OCI-LY7 (cell line): ENCODE data around the gene ALDH16A1. TPM values are rescaled to one million over a fixed set of nuclear protein-coding genes. Genes with fewer than 3 reads are reported as not detected.
"Not testable (repeated sequence)": the region's sequence is repeated elsewhere in the genome, so short reads cannot be mapped to it uniquely, and the experiment has no call there.

Experiments used
- BruUV-seq: library from RNA; stranded (reverse); fragments of 400-500 nt; replicated peaks from 2 replicates; lab custom pipeline; 2021; lab: Mats Ljungman, UMichigan
- CTCF ChIA-PET: fragments of 300-600 bp; sonication (Branson Sonifier 250); formaldehyde crosslinking; loops from one replicate; lab custom pipeline; 2022; ENCODE audit warnings: antibody characterized with exemption; ENCODE audit not compliant: unreplicated experiment; lab: Charles Lee
- POLR2A ChIA-PET: fragments of 300-600 bp; sonication (Branson Sonifier 250); formaldehyde crosslinking; loops from one replicate; lab custom pipeline; 2022; ENCODE audit warnings: antibody characterized with exemption; lab: Charles Lee
- DNase-seq: peaks from one replicate; pipeline ENCODE4 v3.0.0-alpha.2; 2015; ENCODE audit warnings: low spot score
- H2AFZ ChIP-seq: fragments of 200-600 bp; sonication (generic), shearing (Covaris generic); 2 replicates; pipeline ENCODE4 v1.6.1; 2014; ENCODE audit warnings: mild to moderate bottlenecking, antibody characterized with exemption, low read length, moderate library complexity
- H3K27ac ChIP-seq: fragments of 200-600 bp; sonication (generic); 2 replicates; pipeline ENCODE4 v1.5.1; 2014; ENCODE audit warnings: mixed run types, low read depth, mild to moderate bottlenecking, moderate library complexity, low read length, inconsistent platforms; ENCODE audit not compliant: poor library complexity, severe bottlenecking
- H3K36me3 ChIP-seq: fragments of 200-600 bp; sonication (generic); 2 replicates; pipeline ENCODE4 v1.6.1; 2014; ENCODE audit warnings: mild to moderate bottlenecking, antibody characterized with exemption, low read length, moderate library complexity, mixed read lengths; ENCODE audit not compliant: insufficient read depth
- H3K4me1 ChIP-seq: fragments of 200-600 bp; sonication (generic); 2 replicates; pipeline ENCODE4 v1.5.1; 2014; ENCODE audit warnings: mild to moderate bottlenecking, low read length; ENCODE audit not compliant: insufficient read depth, poor library complexity, severe bottlenecking
- H3K4me2 ChIP-seq: fragments of 200-600 bp; sonication (generic); 2 replicates; pipeline ENCODE4 v1.6.1; 2014; ENCODE audit warnings: mild to moderate bottlenecking, low read length
- H3K4me3 ChIP-seq: fragments of 200-600 bp; sonication (generic); 2 replicates; pipeline ENCODE4 v1.5.1; 2014; ENCODE audit warnings: mild to moderate bottlenecking, low read depth, low read length; ENCODE audit not compliant: poor library complexity, severe bottlenecking
- H3K79me2 ChIP-seq: fragments of 200-600 bp; sonication (generic); 2 replicates; pipeline ENCODE4 v1.6.1; 2016; ENCODE audit warnings: low read depth, mild to moderate bottlenecking, low read length, moderate library complexity, mixed read lengths; ENCODE audit not compliant: insufficient read depth
- H3K9me2 ChIP-seq: fragments of 200-600 bp; sonication (generic); 2 replicates; pipeline ENCODE4 v1.6.1; 2016; ENCODE audit warnings: mild to moderate bottlenecking, low read length, mixed read lengths; ENCODE audit not compliant: insufficient read depth
- H3K9me3 ChIP-seq: fragments of 200-600 bp; sonication (generic); 2 replicates; pipeline ENCODE4 v1.6.1; 2014; ENCODE audit warnings: mild to moderate bottlenecking, mixed run types, low read length, mixed read lengths
- H4K20me1 ChIP-seq: fragments of 200-600 bp; sonication (generic); 2 replicates; pipeline ENCODE4 v1.6.1; 2014; ENCODE audit warnings: mild to moderate bottlenecking, antibody characterized with exemption, low read length, moderate library complexity, mixed read lengths; ENCODE audit not compliant: insufficient read depth
- EZH2phosphoT487 ChIP-seq: fragments of 200-600 bp; sonication (generic); IDR thresholded peaks from 2 replicates; pipeline ENCODE4 v1.6.1; 2018; ENCODE audit warnings: low read depth, borderline replicate concordance, mild to moderate bottlenecking, mixed run types, antibody characterized with exemption, low read length, moderate library complexity, mixed read lengths
- intact Hi-C: fragments of 100-400 bp; cut with micrococcal nuclease; formaldehyde crosslinking; loops from one replicate; pipeline ENCODE4 v1.10.0; 2022; ENCODE audit not compliant: unreplicated experiment
- total RNA-seq, 2 experiments: library from RNA; depleted of rRNA in 1 of 2; stranded (reverse); fragments of >200 nt in 1 of 2; shearing (Covaris generic) in 1 of 2; gene quantifications; 2 replicates each; pipeline ENCODE4 v1.2.3, GENCODE V29; 2014 to 2022
- TF ChIP-seq, protein P1 (sequence below): fragments of 200-600 bp; sonication (generic); conservative IDR thresholded peaks from 2 replicates; pipeline ENCODE4 v1.5.1; 2014; ENCODE audit warnings: mild to moderate bottlenecking, antibody characterized with exemption, low read length, moderate library complexity, mixed read lengths

The ALDH16A1 gene
- total RNA-seq, 2 experiments from 2014 or later, result 26.0 to 55.4 TPM

DNA sequence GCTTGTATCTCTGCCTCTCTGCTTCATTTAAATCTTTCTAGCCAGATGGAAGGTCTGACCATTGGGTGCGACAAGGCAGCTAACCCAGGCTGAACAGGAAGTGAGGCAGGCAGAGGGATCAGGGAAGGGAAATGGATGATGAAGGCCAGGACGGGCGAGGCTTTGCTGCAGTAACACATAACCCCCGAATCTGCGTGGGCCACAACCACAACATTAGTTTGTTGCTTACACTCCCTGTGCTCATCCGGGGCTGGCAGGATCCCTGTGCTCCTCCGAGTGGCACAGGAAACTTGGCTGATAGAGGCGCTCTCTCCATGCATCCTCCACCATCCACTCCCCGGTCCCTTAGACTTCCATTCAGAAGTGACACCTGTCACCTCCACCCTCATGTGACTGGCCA is 19.9 kb downstream of the ALDH16A1 start:
- H3K4me2 ChIP-seq, result no peak overlapping the region
- no TSS peak for BruUV-seq

DNA sequence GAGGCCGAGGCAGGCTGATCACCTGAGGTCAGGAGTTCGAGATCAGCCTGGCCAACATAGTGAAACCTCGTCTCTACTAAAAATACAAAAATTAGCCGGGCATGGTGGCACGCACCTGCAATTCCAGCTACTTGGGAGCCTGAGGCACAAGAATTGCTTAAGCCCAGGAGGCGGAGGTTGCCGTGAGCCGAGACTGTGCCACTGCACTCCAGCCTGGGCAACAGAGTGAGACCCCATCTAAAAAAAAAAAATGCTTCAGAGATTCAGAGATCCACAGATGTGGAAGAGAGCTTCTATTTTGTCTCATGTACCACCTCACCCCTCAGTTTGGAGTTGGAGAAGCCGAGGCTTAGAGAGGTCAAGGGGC is 20.5 kb downstream of the ALDH16A1 start:
- BruUV-seq, H3K9me2 ChIP-seq, H3K9me3 ChIP-seq, H4K20me1 ChIP-seq, intact Hi-C loops, DNase-seq, H3K79me2 ChIP-seq: not testable (repeated sequence)
- Histone ChIP-seq H2AFZ (peak overlapping the region; percentile 62), H3K36me3 (peaks cover 26% of the 10 kb centered on the region; the same call in 1 of the 2 replicates), H3K4me2 (peak overlapping the region; percentile 97), H3K4me1 (peaks cover 47% of the 10 kb centered on the region), H3K4me3 (peak overlapping the region; percentile 69), H3K27ac (peak overlapping the region; percentile 44)
- ChIA-PET POLR2A (interaction anchor here (0.6 to 1.4 kb wide), 3 partner anchors 16 to 101 kb away, joined by 3 to 4 read pairs (median 3); no protein-coding TSS in a partner anchor), CTCF (interaction anchor here (1.2 kb wide), 1 partner anchor 21 kb away, joined by 3 read pairs; the partner anchor contains the start of gene ALDH16A1)

More for the DNA sequence above, 19.9 kb downstream of the ALDH16A1 start:
- no peak overlapping the region for H3K4me3 ChIP-seq
- peaks cover 29% of the 10 kb centered on the region; the same call in 1 of the 2 replicates for H3K36me3 ChIP-seq
- H2AFZ ChIP-seq, result no peak overlapping the region
- no peak overlapping the region for H3K27ac ChIP-seq
- no peaks in the 10 kb centered on the region for H4K20me1 ChIP-seq
- H3K4me1 ChIP-seq, result peaks cover 49% of the 10 kb centered on the region
- ChIA-PET POLR2A (interaction anchor here (0.7 to 1.4 kb wide), 2 partner anchors 16 to 102 kb away, joined by 3 to 4 read pairs; no protein-coding TSS in a partner anchor), CTCF (interaction anchor here (1.2 kb wide), 1 partner anchor 20 kb away, joined by 3 read pairs; the partner anchor contains the start of gene ALDH16A1)
- no peaks in the 10 kb centered on the region for H3K9me3 ChIP-seq
- H3K9me2 ChIP-seq, result no peaks in the 10 kb centered on the region
- intact Hi-C loops, result no loop called here
- DNase-seq, result no peak
- TF ChIP-seq EZH2phosphoT487, result no peak
- TF ChIP-seq, protein P1, sequence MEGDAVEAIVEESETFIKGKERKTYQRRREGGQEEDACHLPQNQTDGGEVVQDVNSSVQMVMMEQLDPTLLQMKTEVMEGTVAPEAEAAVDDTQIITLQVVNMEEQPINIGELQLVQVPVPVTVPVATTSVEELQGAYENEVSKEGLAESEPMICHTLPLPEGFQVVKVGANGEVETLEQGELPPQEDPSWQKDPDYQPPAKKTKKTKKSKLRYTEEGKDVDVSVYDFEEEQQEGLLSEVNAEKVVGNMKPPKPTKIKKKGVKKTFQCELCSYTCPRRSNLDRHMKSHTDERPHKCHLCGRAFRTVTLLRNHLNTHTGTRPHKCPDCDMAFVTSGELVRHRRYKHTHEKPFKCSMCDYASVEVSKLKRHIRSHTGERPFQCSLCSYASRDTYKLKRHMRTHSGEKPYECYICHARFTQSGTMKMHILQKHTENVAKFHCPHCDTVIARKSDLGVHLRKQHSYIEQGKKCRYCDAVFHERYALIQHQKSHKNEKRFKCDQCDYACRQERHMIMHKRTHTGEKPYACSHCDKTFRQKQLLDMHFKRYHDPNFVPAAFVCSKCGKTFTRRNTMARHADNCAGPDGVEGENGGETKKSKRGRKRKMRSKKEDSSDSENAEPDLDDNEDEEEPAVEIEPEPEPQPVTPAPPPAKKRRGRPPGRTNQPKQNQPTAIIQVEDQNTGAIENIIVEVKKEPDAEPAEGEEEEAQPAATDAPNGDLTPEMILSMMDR, result no peak
- H3K79me2 ChIP-seq, result no peaks in the 10 kb centered on the region

DNA sequence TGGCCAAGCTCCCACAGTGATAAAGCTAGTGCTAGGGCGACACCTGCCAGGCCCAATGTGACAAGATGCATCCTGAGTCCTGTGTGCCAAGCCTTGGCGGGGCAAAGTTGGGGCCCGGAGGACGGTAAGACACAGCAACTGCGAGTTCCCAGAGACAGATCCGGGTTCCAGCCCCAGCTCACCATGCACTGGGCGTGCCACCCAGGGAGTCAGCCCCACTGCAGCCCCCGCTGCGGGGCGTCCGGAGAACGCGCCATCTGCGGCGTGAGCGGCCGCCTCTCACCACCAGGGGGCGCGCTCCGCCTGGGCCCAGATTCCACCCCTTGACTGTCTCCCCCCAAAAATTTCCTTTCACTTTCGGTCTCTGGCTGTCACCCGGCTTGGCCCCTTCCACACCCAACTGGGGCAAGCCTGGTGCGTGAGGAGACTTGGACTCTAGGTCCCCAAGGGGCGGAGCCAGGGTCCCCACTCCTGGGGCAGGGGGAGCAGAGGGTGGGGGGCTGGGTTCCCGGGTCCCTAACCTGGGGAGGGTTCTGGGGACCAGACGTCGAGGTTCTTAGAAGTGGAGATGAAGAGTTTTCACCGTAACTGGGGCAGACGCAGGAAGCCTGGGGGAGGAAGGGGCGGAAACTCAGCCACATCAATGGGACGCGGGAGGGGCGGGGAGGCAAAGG is 21.0 kb downstream of the ALDH16A1 start, which contains the start of gene FLT3LG:
Gene FLT3LG (plus strand): TSS at position 348 of the 674 bp plus-strand sequence. CDS start 425 bp downstream, outside the sequence.
- Histone ChIP-seq H2AFZ (peak within 1 kb of the TSS; percentile 62), H3K79me2 (no peaks in the 10 kb centered on the region), H3K9me3 (no peaks in the 10 kb centered on the region), H3K4me3 (peak within 1 kb of the TSS; percentile 69), H3K27ac (peak within 1 kb of the TSS; percentile 44), H3K4me2 (peak within 1 kb of the TSS; percentile 97), H4K20me1 (no peaks in the 10 kb centered on the region), H3K36me3 (peaks cover 21% of the 10 kb centered on the region; the same call in 1 of the 2 replicates), H3K9me2 (no peaks in the 10 kb centered on the region), H3K4me1 (peaks cover 42% of the 10 kb centered on the region)
- ChIA-PET CTCF (interaction anchor here (1.2 kb wide), 1 partner anchor 21 kb away, joined by 3 read pairs; the partner anchor contains the start of gene ALDH16A1), POLR2A (interaction anchor here (0.6 to 1.4 kb wide), 2 partner anchors 15 to 20 kb away, joined by 3 to 4 read pairs; no protein-coding TSS in a partner anchor)
- TF ChIP-seq, protein P1, result peak; percentile 99
- no peak for TF ChIP-seq EZH2phosphoT487
- no TSS peak for BruUV-seq
- intact Hi-C loops, result no loop called here
- peak; percentile 87 for DNase-seq
